Body of pancreas (tissue), 4 donors: Measurements from ENCODE around the gene UHMK1.

ENCODE experiments used
- CTCF ChIP-seq, 7 experiments: fragments of 450-650 bp in 4 of 7; fragments of 200-600 bp in 3 of 7; sonication (generic) in 3 of 7; IDR thresholded peaks; one replicate each; pipeline ENCODE4 v1.5.1; 2016 to 2019; ENCODE audit warnings: antibody characterized with exemption in 7 of 7
- POLR2A ChIP-seq, 3 donors: fragments of 450-650 bp; IDR thresholded peaks; one replicate each; pipeline ENCODE4 v1.6.1; 2016; ENCODE audit warnings: antibody characterized with exemption in 3 of 3, mild to moderate bottlenecking in 2 of 3

- TF ChIP-seq POLR2A (IDR thresholded peaks at IDR 0.05): no peak
- no peak for TF ChIP-seq CTCF (IDR thresholded peaks at IDR 0.05)
Observed at GRCh38 chr1:162530307-162530987, 32.8 kb downstream of the UHMK1 start.
